Progenitor cell of endocrine pancreas (in vitro differentiated cells): ENCODE data around the gene TMEM101. TPM values are rescaled to one million over a fixed set of nuclear protein-coding genes. Genes with fewer than 3 reads are reported as not detected.

ENCODE experiments used
- DNase-seq: peaks from one replicate; pipeline ENCODE4 v3.0.0; 2021; ENCODE audit warnings: low spot score; ENCODE audit not compliant: unreplicated experiment
- H3K27ac Mint-ChIP-seq: 2 replicates; pipeline ENCODE4 v1.8.0; 2021; ENCODE audit warnings: mild to moderate bottlenecking, moderate library complexity, mixed read lengths
- H3K27me3 Mint-ChIP-seq: 2 replicates; pipeline ENCODE4 v1.8.0; 2021; ENCODE audit warnings: mixed read lengths
- H3K36me3 Mint-ChIP-seq: 2 replicates; pipeline ENCODE4 v1.8.0; 2022; ENCODE audit warnings: mixed read lengths; ENCODE audit not compliant: insufficient read depth
- H3K4me1 Mint-ChIP-seq: 2 replicates; pipeline ENCODE4 v1.8.0; 2021; ENCODE audit warnings: low read depth, mixed read lengths
- H3K4me3 Mint-ChIP-seq: 2 replicates; pipeline ENCODE4 v1.8.0; 2021; ENCODE audit warnings: low read depth, mild to moderate bottlenecking, moderate library complexity, mixed read lengths
- H3K9me3 Mint-ChIP-seq: 2 replicates; pipeline ENCODE4 v1.8.0; 2021; ENCODE audit warnings: low read depth, mixed read lengths
- total RNA-seq: library from RNA; stranded (reverse); gene quantifications from 2 replicates; pipeline ENCODE4 v1.2.1, GENCODE V29; 2021
- TF ChIP-seq, protein P1 (sequence below): fragments of 200-600 bp; sonication (generic); IDR thresholded peaks from one replicate; pipeline ENCODE4 v1.5.0; 2021; ENCODE audit warnings: antibody characterized with exemption, mild to moderate bottlenecking; ENCODE audit not compliant: unreplicated experiment

The TMEM101 gene
- total RNA-seq, 1 donor from 2014 or later: 27.5 TPM

DNA sequence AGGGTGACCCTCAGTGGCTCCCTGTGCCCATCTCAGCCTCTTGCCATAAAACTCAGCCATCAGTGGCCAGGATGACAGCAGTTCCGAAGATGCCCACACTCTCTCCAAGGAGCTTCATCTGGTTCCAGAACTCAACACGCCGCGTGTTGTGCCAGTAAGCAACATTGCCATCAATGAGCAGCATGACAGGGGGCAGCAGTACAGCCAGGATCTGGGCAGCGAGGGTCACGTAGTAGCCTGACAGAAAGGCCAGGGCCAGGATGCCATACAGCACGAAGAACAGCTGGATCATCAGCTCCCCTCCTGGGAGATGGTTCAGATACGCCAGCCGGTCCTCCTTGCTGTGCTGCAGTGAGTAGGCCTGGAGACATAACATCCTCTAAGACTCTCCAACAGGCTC, 2.9 kb downstream of the TMEM101 start:
- Mint-ChIP-seq H3K27me3 (peaks cover 8% of the 10 kb centered on the region), H3K9me3 (no peaks in the 10 kb centered on the region), H3K4me1 (peaks cover 16% of the 10 kb centered on the region), H3K4me3 (no peak overlapping the region), H3K27ac (no peak overlapping the region), H3K36me3 (peaks cover 1% of the 10 kb centered on the region)
- TF ChIP-seq, protein P1, sequence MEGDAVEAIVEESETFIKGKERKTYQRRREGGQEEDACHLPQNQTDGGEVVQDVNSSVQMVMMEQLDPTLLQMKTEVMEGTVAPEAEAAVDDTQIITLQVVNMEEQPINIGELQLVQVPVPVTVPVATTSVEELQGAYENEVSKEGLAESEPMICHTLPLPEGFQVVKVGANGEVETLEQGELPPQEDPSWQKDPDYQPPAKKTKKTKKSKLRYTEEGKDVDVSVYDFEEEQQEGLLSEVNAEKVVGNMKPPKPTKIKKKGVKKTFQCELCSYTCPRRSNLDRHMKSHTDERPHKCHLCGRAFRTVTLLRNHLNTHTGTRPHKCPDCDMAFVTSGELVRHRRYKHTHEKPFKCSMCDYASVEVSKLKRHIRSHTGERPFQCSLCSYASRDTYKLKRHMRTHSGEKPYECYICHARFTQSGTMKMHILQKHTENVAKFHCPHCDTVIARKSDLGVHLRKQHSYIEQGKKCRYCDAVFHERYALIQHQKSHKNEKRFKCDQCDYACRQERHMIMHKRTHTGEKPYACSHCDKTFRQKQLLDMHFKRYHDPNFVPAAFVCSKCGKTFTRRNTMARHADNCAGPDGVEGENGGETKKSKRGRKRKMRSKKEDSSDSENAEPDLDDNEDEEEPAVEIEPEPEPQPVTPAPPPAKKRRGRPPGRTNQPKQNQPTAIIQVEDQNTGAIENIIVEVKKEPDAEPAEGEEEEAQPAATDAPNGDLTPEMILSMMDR: no peak
- DNase-seq: no peak

DNA sequence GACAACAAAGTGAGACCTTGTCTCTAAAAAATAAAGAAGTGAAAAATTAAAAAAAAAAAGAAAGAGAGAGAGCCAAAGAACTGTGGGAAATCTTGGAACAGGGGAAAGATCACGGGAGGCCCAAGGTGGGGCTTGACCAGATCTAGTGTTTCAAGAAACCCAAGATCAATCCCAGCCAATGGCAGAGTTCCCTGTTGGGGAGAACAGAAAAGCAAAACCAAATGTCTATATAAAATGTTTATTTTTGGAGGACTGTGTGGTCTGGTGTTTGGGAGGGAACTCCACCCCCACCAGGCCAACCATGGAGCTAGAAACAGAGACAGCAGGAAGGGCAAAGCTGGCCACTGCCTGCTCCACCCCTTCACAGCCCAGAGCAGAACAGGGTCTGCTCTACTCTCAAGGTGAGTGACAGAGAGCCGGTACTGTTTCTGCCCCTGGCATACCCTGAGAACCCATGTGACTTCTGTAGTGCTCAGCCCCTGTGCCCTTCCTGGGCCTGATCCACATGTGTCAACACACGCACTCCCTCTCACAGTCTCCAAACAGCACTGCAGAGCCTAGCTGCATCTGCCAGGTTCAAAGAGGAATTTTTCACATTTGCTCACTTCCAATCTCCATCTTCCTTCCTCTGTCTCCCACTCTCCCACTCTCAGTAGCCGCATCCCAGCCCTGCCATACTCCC, 3.7 kb downstream of the TMEM101 start:
- H3K27me3 Mint-ChIP-seq: peaks cover 13% of the 10 kb centered on the region
- H3K9me3 Mint-ChIP-seq: no peaks in the 10 kb centered on the region
- TF ChIP-seq, protein P1: no peak
- peaks cover 19% of the 10 kb centered on the region for H3K4me1 Mint-ChIP-seq
- H3K4me3 Mint-ChIP-seq: no peak overlapping the region
- DNase-seq: no peak
- peaks cover 1% of the 10 kb centered on the region for H3K36me3 Mint-ChIP-seq
- no peak overlapping the region for H3K27ac Mint-ChIP-seq

DNA sequence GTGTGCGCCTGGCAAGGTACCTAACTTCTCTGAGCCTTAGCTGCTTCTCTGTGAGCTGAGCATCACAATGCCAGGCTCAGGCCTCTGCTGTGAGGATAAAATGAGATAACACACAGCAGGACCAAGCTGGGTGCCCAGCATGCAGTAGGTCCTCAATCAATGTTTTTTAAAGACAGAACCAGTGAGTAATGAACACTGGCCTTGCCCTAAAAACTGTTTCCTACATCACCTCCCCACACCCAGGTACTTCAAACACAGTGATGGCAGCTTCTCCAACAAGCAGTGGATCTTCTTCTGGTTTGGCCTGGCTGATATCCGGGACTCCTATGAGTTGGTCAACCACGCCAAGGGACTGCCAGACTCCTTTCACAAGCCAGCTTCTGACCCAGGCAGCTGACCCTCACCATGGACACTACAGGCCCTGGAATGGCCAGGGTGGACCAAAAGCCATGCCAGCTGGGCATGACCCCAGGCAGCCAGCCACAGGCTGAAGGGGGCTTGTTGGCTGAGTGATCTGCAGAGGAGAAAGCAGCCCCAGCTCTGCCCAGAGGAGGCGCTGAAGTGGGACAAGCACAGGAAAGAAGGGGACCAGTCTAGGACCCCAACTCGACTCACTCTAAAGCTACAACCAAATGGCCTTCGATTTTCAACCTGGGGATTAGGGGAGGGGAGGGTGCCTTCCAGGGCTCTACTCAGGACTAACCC, 6.4 kb downstream of the TMEM101 start:
- Mint-ChIP-seq H3K4me1 (peaks cover 12% of the 10 kb centered on the region), H3K4me3 (peak overlapping the region; percentile 80), H3K36me3 (peaks cover 1% of the 10 kb centered on the region), H3K27ac (peak overlapping the region; percentile 77), H3K27me3 (peaks cover 29% of the 10 kb centered on the region), H3K9me3 (no peaks in the 10 kb centered on the region)
- TF ChIP-seq, protein P1: no peak
- DNase-seq: no peak

DNA sequence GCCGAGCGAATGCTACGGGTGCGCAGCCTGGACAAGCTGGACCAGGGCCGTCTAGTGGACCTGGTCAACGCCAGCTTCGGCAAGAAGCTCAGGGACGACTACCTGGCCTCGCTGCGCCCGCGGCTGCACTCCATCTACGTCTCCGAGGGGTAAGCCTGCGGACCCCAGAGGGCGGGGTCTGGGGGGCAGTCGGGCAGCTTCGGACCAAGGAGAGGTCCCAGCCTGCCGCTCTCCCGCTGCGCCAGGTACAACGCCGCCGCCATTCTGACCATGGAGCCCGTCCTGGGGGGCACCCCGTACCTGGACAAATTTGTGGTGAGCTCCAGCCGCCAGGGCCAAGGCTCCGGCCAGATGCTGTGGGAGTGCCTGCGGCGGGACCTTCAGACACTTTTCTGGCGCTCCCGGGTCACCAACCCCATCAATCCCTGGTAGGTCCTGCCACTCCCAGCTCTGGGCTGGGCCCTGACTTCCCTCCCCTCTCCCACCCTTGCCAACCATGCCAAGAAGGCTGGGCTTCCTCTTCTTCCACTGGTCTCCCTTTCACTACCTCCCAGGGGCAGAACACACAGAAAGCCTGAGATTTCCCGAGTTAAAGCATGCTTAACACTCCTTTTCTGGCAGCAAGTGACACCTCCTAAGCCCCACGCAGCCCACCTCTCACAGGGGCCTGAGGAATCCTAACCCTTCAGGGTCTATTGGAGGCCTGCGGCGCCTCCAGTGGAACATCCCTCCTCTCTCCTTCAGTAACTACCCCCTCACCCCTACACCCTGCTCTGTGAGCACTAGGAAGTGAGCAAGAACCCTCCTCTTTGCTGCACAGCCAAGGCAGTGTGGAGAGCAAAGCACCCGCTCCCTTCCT, 7.2 kb downstream of the TMEM101 start:
- Mint-ChIP-seq H3K9me3 (no peaks in the 10 kb centered on the region), H3K36me3 (peaks cover 1% of the 10 kb centered on the region), H3K27ac (peak overlapping the region; percentile 83), H3K4me3 (peak overlapping the region; percentile 80), H3K27me3 (peaks cover 31% of the 10 kb centered on the region), H3K4me1 (peaks cover 12% of the 10 kb centered on the region)
- TF ChIP-seq, protein P1: no peak
- DNase-seq: no peak
